Stimulated activated CD8-positive, alpha-beta memory T cell treated with anti-CD3 and anti-CD28 coated beads, Interleukin-15, amount 100 ng/mL, for 48 hours (primary cell): ENCODE results near the gene KLHDC2.
"Not testable (repeated sequence)": the region's sequence is repeated elsewhere in the genome, so short reads cannot be mapped to it uniquely, and the experiment has no call there.

Experiments used
- DNase-seq, 2 donors: peaks; one replicate each; pipeline ENCODE4 v3.0.0-alpha.2; 2020; ENCODE audit warnings: low read depth in 2 of 2

The KLHDC2 gene

GRCh38 chr14:49767571-49768300, at the start of gene KLHDC2:
Gene KLHDC2, plus strand, starts transcription at chr14:49768153. Its CDS starts 316 bp downstream, at chr14:49768469.
- DNase-seq: peak; percentile 87 to 88

GRCh38 chr14:49720744-49721143, 47.2 kb upstream of the KLHDC2 start:
- no peak for DNase-seq

GRCh38 chr14:49721733-49722435, 46.1 kb upstream of the KLHDC2 start:
- not testable (repeated sequence) for DNase-seq

- DNase-seq: no peak
Observed at GRCh38 chr14:49727171-49727570, 40.8 kb upstream of the KLHDC2 start.

- no peak for DNase-seq
Observed at GRCh38 chr14:49732896-49733295, 35.1 kb upstream of the KLHDC2 start.

GRCh38 chr14:49733836-49734235, 34.1 kb upstream of the KLHDC2 start:
- DNase-seq: no peak

- DNase-seq: not testable (repeated sequence)
Observed at GRCh38 chr14:49735669-49736068, 32.3 kb upstream of the KLHDC2 start.

GRCh38 chr14:49745191-49745590, 22.8 kb upstream of the KLHDC2 start:
- DNase-seq: no peak

GRCh38 chr14:49746476-49746875, 21.5 kb upstream of the KLHDC2 start:
- DNase-seq: not testable (repeated sequence)

- DNase-seq: no peak
Observed at GRCh38 chr14:49754570-49755097, 13.3 kb upstream of the KLHDC2 start.

- DNase-seq: no peak
Observed at GRCh38 chr14:49755378-49755777, 12.6 kb upstream of the KLHDC2 start.

GRCh38 chr14:49761839-49762551, 6.0 kb upstream of the KLHDC2 start:
- DNase-seq: no peak

- no peak for DNase-seq
Observed at GRCh38 chr14:49766839-49767238, 1.1 kb upstream of the KLHDC2 start.

GRCh38 chr14:49767270-49767570, 733 bp upstream of the KLHDC2 start:
- DNase-seq: no peak

- peak; percentile 52 to 72 for DNase-seq
Observed at GRCh38 chr14:49768301-49769121, 558 bp downstream of the KLHDC2 start.

- no peak for DNase-seq
Observed at GRCh38 chr14:49769171-49769570, 1.2 kb downstream of the KLHDC2 start.

- DNase-seq: no peak
Observed at GRCh38 chr14:49769581-49770211, 1.7 kb downstream of the KLHDC2 start.

GRCh38 chr14:49770212-49770817, 2.4 kb downstream of the KLHDC2 start:
- no peak for DNase-seq

- not testable (repeated sequence) for DNase-seq
Observed at GRCh38 chr14:49771691-49772090, 3.7 kb downstream of the KLHDC2 start.

GRCh38 chr14:49774106-49774505, 6.2 kb downstream of the KLHDC2 start:
- no peak for DNase-seq

- no peak for DNase-seq
Observed at GRCh38 chr14:49778421-49778820, 10.5 kb downstream of the KLHDC2 start.
